Dendritic cell treated with granulocyte-macrophage colony-stimulating factor and Interleukin-4, amounts not matched to agents 40 ng/mL and 50 ng/mL, for 4 days (primary cell): ENCODE data around the gene AMOTL1.

Source experiments
- H3K27ac Mint-ChIP-seq: one replicate; pipeline ENCODE4 v1.8.0; 2022; ENCODE audit warnings: mild to moderate bottlenecking, mixed read lengths
- H3K27me3 Mint-ChIP-seq: one replicate; pipeline ENCODE4 v1.8.0; 2022; ENCODE audit warnings: mild to moderate bottlenecking, mixed read lengths
- H3K36me3 Mint-ChIP-seq: one replicate; pipeline ENCODE4 v1.8.0; 2022; ENCODE audit warnings: low read depth, mixed read lengths
- H3K4me1 Mint-ChIP-seq: one replicate; pipeline ENCODE4 v1.8.0; 2022; ENCODE audit warnings: low read depth, mixed read lengths
- H3K4me3 Mint-ChIP-seq: one replicate; pipeline ENCODE4 v1.8.0; 2022; ENCODE audit warnings: mild to moderate bottlenecking, moderate library complexity, mixed read lengths
- H3K9me3 Mint-ChIP-seq: one replicate; pipeline ENCODE4 v1.8.0; 2022; ENCODE audit warnings: mixed read lengths
- intact Hi-C: fragments of 100-400 bp; cut with micrococcal nuclease; formaldehyde crosslinking; loops from one replicate; pipeline ENCODE4 v1.15.0; 2022

Gene AMOTL1

GRCh38 chr11:94820480-94820879 is 52.3 kb downstream of the AMOTL1 start:
- intact Hi-C loops, result no loop called here
- Mint-ChIP-seq H3K36me3 (no peaks in the 10 kb centered on the region), H3K9me3 (peaks cover 9% of the 10 kb centered on the region), H3K4me1 (no peaks in the 10 kb centered on the region), H3K27me3 (no peaks in the 10 kb centered on the region), H3K27ac (no peak overlapping the region), H3K4me3 (no peak overlapping the region)

- peaks cover under 1% of the 10 kb centered on the region for H3K9me3 Mint-ChIP-seq
- H3K27me3 Mint-ChIP-seq, result no peaks in the 10 kb centered on the region
- H3K27ac Mint-ChIP-seq, result no peak overlapping the region
- no peak overlapping the region for H3K4me3 Mint-ChIP-seq
- no peaks in the 10 kb centered on the region for H3K4me1 Mint-ChIP-seq
- no peaks in the 10 kb centered on the region for H3K36me3 Mint-ChIP-seq
- intact Hi-C loops, result no loop called here
Measured at GRCh38 chr11:94821439-94821838, 53.3 kb downstream of the AMOTL1 start.

- H3K9me3 Mint-ChIP-seq, result no peaks in the 10 kb centered on the region
- no peak overlapping the region for H3K4me3 Mint-ChIP-seq
- intact Hi-C loops, result no loop called here
- no peaks in the 10 kb centered on the region for H3K36me3 Mint-ChIP-seq
- H3K27me3 Mint-ChIP-seq, result no peaks in the 10 kb centered on the region
- H3K27ac Mint-ChIP-seq, result no peak overlapping the region
- no peaks in the 10 kb centered on the region for H3K4me1 Mint-ChIP-seq
Measured at GRCh38 chr11:94822080-94822479, 53.9 kb downstream of the AMOTL1 start.

GRCh38 chr11:94823102-94823732 is 55.1 kb downstream of the AMOTL1 start:
- Mint-ChIP-seq H3K27ac (no peak overlapping the region), H3K9me3 (no peaks in the 10 kb centered on the region), H3K4me1 (no peaks in the 10 kb centered on the region), H3K4me3 (no peak overlapping the region), H3K36me3 (no peaks in the 10 kb centered on the region), H3K27me3 (no peaks in the 10 kb centered on the region)
- intact Hi-C loops, result no loop called here

GRCh38 chr11:94825031-94825430 is 56.9 kb downstream of the AMOTL1 start:
- H3K27ac Mint-ChIP-seq, result no peak overlapping the region
- no peaks in the 10 kb centered on the region for H3K36me3 Mint-ChIP-seq
- H3K4me3 Mint-ChIP-seq, result no peak overlapping the region
- no peaks in the 10 kb centered on the region for H3K4me1 Mint-ChIP-seq
- no peaks in the 10 kb centered on the region for H3K9me3 Mint-ChIP-seq
- intact Hi-C loops, result no loop called here
- no peaks in the 10 kb centered on the region for H3K27me3 Mint-ChIP-seq

GRCh38 chr11:94825481-94825880 is 57.3 kb downstream of the AMOTL1 start:
- Mint-ChIP-seq H3K27me3 (no peaks in the 10 kb centered on the region), H3K36me3 (no peaks in the 10 kb centered on the region), H3K4me1 (no peaks in the 10 kb centered on the region), H3K9me3 (no peaks in the 10 kb centered on the region), H3K27ac (no peak overlapping the region), H3K4me3 (no peak overlapping the region)
- intact Hi-C loops, result no loop called here

- no peaks in the 10 kb centered on the region for H3K36me3 Mint-ChIP-seq
- H3K27ac Mint-ChIP-seq, result no peak overlapping the region
- H3K4me3 Mint-ChIP-seq, result no peak overlapping the region
- H3K4me1 Mint-ChIP-seq, result no peaks in the 10 kb centered on the region
- no peaks in the 10 kb centered on the region for H3K27me3 Mint-ChIP-seq
- intact Hi-C loops, result no loop called here
- no peaks in the 10 kb centered on the region for H3K9me3 Mint-ChIP-seq
Measured at GRCh38 chr11:94826415-94826814, 58.3 kb downstream of the AMOTL1 start.

GRCh38 chr11:94828088-94828487 is 59.9 kb downstream of the AMOTL1 start:
- Mint-ChIP-seq H3K36me3 (no peaks in the 10 kb centered on the region), H3K27me3 (no peaks in the 10 kb centered on the region), H3K4me3 (no peak overlapping the region), H3K4me1 (no peaks in the 10 kb centered on the region), H3K27ac (no peak overlapping the region), H3K9me3 (no peaks in the 10 kb centered on the region)
- intact Hi-C loops, result no loop called here

GRCh38 chr11:94830722-94831510 is 62.8 kb downstream of the AMOTL1 start:
- H3K4me1 Mint-ChIP-seq, result no peaks in the 10 kb centered on the region
- H3K27me3 Mint-ChIP-seq, result no peaks in the 10 kb centered on the region
- no peaks in the 10 kb centered on the region for H3K9me3 Mint-ChIP-seq
- intact Hi-C loops, result no loop called here
- no peak overlapping the region for H3K4me3 Mint-ChIP-seq
- no peaks in the 10 kb centered on the region for H3K36me3 Mint-ChIP-seq
- H3K27ac Mint-ChIP-seq, result no peak overlapping the region

- Mint-ChIP-seq H3K9me3 (no peaks in the 10 kb centered on the region), H3K4me3 (no peak overlapping the region), H3K36me3 (no peaks in the 10 kb centered on the region), H3K27me3 (no peaks in the 10 kb centered on the region), H3K27ac (no peak overlapping the region), H3K4me1 (no peaks in the 10 kb centered on the region)
- intact Hi-C loops, result no loop called here
Measured at GRCh38 chr11:94831529-94831928, 63.4 kb downstream of the AMOTL1 start.

GRCh38 chr11:94832604-94833235 is 64.6 kb downstream of the AMOTL1 start:
- H3K4me1 Mint-ChIP-seq, result no peaks in the 10 kb centered on the region
- no peak overlapping the region for H3K4me3 Mint-ChIP-seq
- H3K9me3 Mint-ChIP-seq, result no peaks in the 10 kb centered on the region
- intact Hi-C loops, result no loop called here
- no peaks in the 10 kb centered on the region for H3K27me3 Mint-ChIP-seq
- H3K36me3 Mint-ChIP-seq, result no peaks in the 10 kb centered on the region
- H3K27ac Mint-ChIP-seq, result no peak overlapping the region

- Mint-ChIP-seq H3K36me3 (no peaks in the 10 kb centered on the region), H3K9me3 (no peaks in the 10 kb centered on the region), H3K4me1 (no peaks in the 10 kb centered on the region), H3K27ac (no peak overlapping the region), H3K27me3 (no peaks in the 10 kb centered on the region), H3K4me3 (no peak overlapping the region)
- intact Hi-C loops, result no loop called here
Measured at GRCh38 chr11:94834911-94835593, 66.9 kb downstream of the AMOTL1 start.

- no peak overlapping the region for H3K4me3 Mint-ChIP-seq
- no peak overlapping the region for H3K27ac Mint-ChIP-seq
- H3K27me3 Mint-ChIP-seq, result no peaks in the 10 kb centered on the region
- H3K4me1 Mint-ChIP-seq, result no peaks in the 10 kb centered on the region
- intact Hi-C loops, result no loop called here
- no peaks in the 10 kb centered on the region for H3K36me3 Mint-ChIP-seq
- H3K9me3 Mint-ChIP-seq, result no peaks in the 10 kb centered on the region
Measured at GRCh38 chr11:94835594-94835927, 67.4 kb downstream of the AMOTL1 start.

- no peaks in the 10 kb centered on the region for H3K4me1 Mint-ChIP-seq
- no peaks in the 10 kb centered on the region for H3K27me3 Mint-ChIP-seq
- H3K27ac Mint-ChIP-seq, result no peak overlapping the region
- no peak overlapping the region for H3K4me3 Mint-ChIP-seq
- intact Hi-C loops, result no loop called here
- H3K36me3 Mint-ChIP-seq, result no peaks in the 10 kb centered on the region
- H3K9me3 Mint-ChIP-seq, result no peaks in the 10 kb centered on the region
Measured at GRCh38 chr11:94837317-94837716, 69.2 kb downstream of the AMOTL1 start.
